Raji (cell line): Measurements from ENCODE around the gene NACA2.

Experiments used
- POLR2A ChIP-seq: IDR thresholded peaks from 2 replicates; pipeline ENCODE4 v1.6.1; 2011; ENCODE audit warnings: low read depth, low read length, control low read depth; ENCODE audit not compliant: insufficient read depth

The NACA2 gene

GRCh38 chr17:61584266-61584665 is 6.8 kb downstream of the NACA2 start:
- no peak for TF ChIP-seq POLR2A

- no peak for TF ChIP-seq POLR2A
These were observed 7.3 kb downstream of the NACA2 start for GRCh38 chr17:61583660-61584264.

GRCh38 chr17:61583242-61583641 is 7.8 kb downstream of the NACA2 start:
- TF ChIP-seq POLR2A, result no peak

- no peak for TF ChIP-seq POLR2A
These were observed 8.4 kb downstream of the NACA2 start for GRCh38 chr17:61582593-61582992.

GRCh38 chr17:61581611-61582349 is 9.2 kb downstream of the NACA2 start:
- no peak for TF ChIP-seq POLR2A

GRCh38 chr17:61580502-61580901 is 10.5 kb downstream of the NACA2 start:
- no peak for TF ChIP-seq POLR2A

GRCh38 chr17:61579961-61580360 is 11.1 kb downstream of the NACA2 start:
- no peak for TF ChIP-seq POLR2A

GRCh38 chr17:61579347-61579746 is 11.7 kb downstream of the NACA2 start:
- TF ChIP-seq POLR2A, result no peak

GRCh38 chr17:61578645-61579044 is 12.4 kb downstream of the NACA2 start:
- TF ChIP-seq POLR2A, result no peak

GRCh38 chr17:61575983-61576382 is 15.0 kb downstream of the NACA2 start:
- TF ChIP-seq POLR2A, result no peak

- TF ChIP-seq POLR2A, result no peak
These were observed 15.6 kb downstream of the NACA2 start for GRCh38 chr17:61575352-61575975.

- TF ChIP-seq POLR2A, result no peak
These were observed 16.3 kb downstream of the NACA2 start for GRCh38 chr17:61574542-61575351.

- no peak for TF ChIP-seq POLR2A
These were observed 19.4 kb downstream of the NACA2 start for GRCh38 chr17:61571624-61572023.

- TF ChIP-seq POLR2A, result no peak
These were observed 20.9 kb downstream of the NACA2 start for GRCh38 chr17:61570118-61570517.
